MV-4-11 (cell line): Measurements from ENCODE around the gene TMEM156.
"Not testable (repeated sequence)": the region's sequence is repeated elsewhere in the genome, so short reads cannot be mapped to it uniquely, and the experiment has no call there.

ENCODE experiments used
- DNase-seq: peaks from one replicate; lab custom pipeline; 2025; lab: John Stamatoyannopoulos, UW

Gene TMEM156

GRCh38 chr4:38957893-38958292 lies 74.3 kb downstream of the TMEM156 start:
- no peak for DNase-seq

GRCh38 chr4:38957261-38957815 lies 74.9 kb downstream of the TMEM156 start:
- no peak for DNase-seq

GRCh38 chr4:38955957-38956356 lies 76.3 kb downstream of the TMEM156 start:
- DNase-seq = no peak

- DNase-seq = no peak
These were observed 77.5 kb downstream of the TMEM156 start for GRCh38 chr4:38954727-38955126.

GRCh38 chr4:38952017-38952416 lies 80.2 kb downstream of the TMEM156 start:
- no peak for DNase-seq

GRCh38 chr4:38951598-38951997 lies 80.6 kb downstream of the TMEM156 start:
- DNase-seq = no peak

- no peak for DNase-seq
These were observed 81.5 kb downstream of the TMEM156 start for GRCh38 chr4:38950734-38951133.

- no peak for DNase-seq
These were observed 82.0 kb downstream of the TMEM156 start for GRCh38 chr4:38950159-38950558.

- no peak for DNase-seq
These were observed 82.7 kb downstream of the TMEM156 start for GRCh38 chr4:38949411-38950051.

GRCh38 chr4:38948551-38948950 lies 83.7 kb downstream of the TMEM156 start:
- no peak for DNase-seq

- DNase-seq = no peak
These were observed 85.3 kb downstream of the TMEM156 start for GRCh38 chr4:38946919-38947318.

- no peak for DNase-seq
These were observed 87.8 kb downstream of the TMEM156 start for GRCh38 chr4:38944440-38944839.

- no peak for DNase-seq
These were observed 88.9 kb downstream of the TMEM156 start for GRCh38 chr4:38943343-38943742.

- DNase-seq = not testable (repeated sequence)
These were observed 90.3 kb downstream of the TMEM156 start for GRCh38 chr4:38941906-38942305.

GRCh38 chr4:38940476-38940875 lies 91.7 kb downstream of the TMEM156 start:
- no peak for DNase-seq

GRCh38 chr4:38939165-38939564 lies 93.0 kb downstream of the TMEM156 start:
- no peak for DNase-seq

- no peak for DNase-seq
These were observed 96.7 kb downstream of the TMEM156 start for GRCh38 chr4:38935391-38936073.

- DNase-seq = no peak
These were observed 101.1 kb downstream of the TMEM156 start for GRCh38 chr4:38931125-38931524.

GRCh38 chr4:38930707-38931106 lies 101.5 kb downstream of the TMEM156 start:
- no peak for DNase-seq

- DNase-seq = no peak
These were observed 102.0 kb downstream of the TMEM156 start for GRCh38 chr4:38930204-38930603.

- DNase-seq = no peak
These were observed 103.2 kb downstream of the TMEM156 start for GRCh38 chr4:38928974-38929373.

- no peak for DNase-seq
These were observed 103.6 kb downstream of the TMEM156 start for GRCh38 chr4:38928568-38928967.

- DNase-seq = no peak
These were observed 105.3 kb downstream of the TMEM156 start for GRCh38 chr4:38926896-38927295.
